GM11168 (cell line): ENCODE data around the gene YWHAB.

Source experiments
- in situ Hi-C: fragments of 300-500 bp; cut with MboI; formaldehyde crosslinking; loops from one replicate; pipeline ENCODE4 v1.12.0; 2022; ENCODE audit warnings: low sequenced_read_pairs; ENCODE audit not compliant: unreplicated experiment

Gene YWHAB

DNA sequence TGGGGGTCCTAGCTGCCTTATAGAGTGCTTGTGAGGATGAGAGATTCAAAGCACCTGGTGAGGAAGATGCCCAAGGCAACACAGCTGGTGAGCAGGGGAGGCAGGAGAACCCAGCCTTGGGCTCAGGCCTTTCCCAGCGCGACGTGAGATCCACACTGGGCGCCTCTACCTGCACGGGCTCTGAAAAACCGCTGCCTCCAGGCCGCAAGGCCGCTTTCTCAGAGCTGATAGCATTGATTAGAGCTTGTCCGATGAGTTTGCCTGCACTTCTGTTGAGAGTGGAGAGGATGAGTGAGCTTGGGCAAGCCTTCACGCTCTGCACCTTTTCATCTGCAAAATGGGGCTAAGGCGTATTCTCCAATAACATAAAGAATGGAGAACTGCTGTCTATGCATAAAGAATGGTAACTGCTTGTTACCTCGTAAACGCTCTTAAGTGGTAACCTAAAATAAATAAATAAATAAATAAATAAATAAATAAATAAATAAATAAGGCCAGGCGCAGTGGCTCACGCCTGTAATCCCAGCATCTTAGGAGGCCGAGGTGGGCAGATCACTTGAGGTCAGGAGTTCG lies 25.3 kb downstream of the YWHAB start:
- in situ Hi-C loops = no loop called here

GRCh38 chr20:44911264-44911921 lies 25.9 kb downstream of the YWHAB start:
- in situ Hi-C loops = no loop called here

GRCh38 chr20:44912189-44912588 lies 26.7 kb downstream of the YWHAB start:
- in situ Hi-C loops = no loop called here

DNA sequence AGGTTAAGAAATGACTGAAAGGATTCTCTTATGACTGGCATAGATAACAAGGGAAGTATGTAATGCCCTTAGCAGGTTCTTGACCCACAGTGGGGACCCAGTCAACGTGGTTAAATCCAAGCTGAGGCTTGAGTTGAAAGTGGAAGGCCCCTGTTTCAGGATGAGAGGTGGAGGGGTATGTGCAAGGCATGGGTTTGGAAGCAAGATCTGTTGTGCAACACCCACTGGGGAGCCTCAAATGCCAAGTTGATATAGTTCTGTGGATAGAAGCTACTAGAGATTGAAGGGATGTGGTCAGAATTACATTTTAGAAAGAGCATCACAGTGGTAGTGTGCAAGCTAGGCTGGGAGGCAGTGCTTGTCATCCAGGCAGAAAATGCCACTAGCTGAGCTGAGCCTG lies 29.4 kb downstream of the YWHAB start:
- in situ Hi-C loops = no loop called here

- in situ Hi-C loops = no loop called here
Measured at GRCh38 chr20:44916586-44916985, 31.1 kb downstream of the YWHAB start.

DNA sequence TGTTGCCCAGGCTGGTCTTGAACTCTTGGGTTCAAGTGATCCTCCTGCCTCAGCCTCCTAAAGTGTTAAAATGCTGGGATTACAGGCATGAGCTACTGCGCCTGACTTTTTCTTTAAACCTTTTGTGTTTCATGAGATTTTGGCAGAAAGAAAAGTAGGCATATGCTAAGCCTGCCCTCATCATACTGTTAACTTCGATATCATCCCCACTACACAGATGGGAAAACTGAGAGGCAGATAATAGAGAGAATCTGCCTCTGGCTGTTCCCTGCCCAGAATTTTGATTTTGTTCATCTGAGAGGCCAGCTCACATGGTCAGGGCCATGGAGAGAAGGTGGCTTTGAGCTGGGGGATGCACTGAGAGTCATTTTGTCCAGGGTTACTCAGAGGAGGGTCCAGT lies 31.9 kb downstream of the YWHAB start:
- in situ Hi-C loops = no loop called here

DNA sequence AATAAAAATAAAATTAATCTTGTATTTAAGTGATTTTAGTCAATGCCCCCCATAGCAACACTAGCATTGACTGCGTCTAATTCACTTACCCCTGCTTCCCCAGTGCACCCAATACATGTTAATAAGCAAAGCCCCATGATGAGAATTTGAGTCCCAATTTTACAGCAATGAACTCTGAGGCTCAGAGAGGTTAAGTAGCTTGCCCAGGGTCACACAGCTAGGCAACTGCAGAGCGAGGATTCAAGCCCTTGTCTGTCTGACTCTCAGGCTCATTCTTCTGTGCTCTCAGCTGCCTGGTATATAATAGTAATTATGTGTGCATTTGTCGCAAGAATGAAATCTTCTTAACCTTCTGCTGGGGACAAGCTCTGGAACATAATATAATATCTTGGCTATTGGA lies 32.8 kb downstream of the YWHAB start:
- in situ Hi-C loops = no loop called here

DNA sequence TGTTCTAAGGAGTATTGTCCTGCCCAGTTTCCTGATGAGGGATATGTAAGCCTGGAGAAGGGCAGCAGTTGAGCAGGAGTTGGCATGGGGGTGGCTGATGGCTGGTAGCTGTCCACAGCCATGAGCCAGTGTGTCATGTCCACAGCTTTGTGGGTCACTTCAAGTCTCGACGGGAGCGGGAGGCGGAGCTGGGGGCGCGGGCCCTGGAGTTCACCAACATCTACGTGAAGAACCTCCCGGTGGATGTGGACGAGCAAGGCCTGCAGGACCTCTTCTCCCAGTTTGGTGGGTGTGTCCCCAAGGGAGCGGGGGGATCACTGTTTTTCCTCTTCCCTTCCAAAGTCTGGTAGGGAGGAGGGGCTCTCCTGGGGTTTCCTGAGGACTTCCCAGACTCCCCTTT lies 33.3 kb downstream of the YWHAB start:
- in situ Hi-C loops = no loop called here

DNA sequence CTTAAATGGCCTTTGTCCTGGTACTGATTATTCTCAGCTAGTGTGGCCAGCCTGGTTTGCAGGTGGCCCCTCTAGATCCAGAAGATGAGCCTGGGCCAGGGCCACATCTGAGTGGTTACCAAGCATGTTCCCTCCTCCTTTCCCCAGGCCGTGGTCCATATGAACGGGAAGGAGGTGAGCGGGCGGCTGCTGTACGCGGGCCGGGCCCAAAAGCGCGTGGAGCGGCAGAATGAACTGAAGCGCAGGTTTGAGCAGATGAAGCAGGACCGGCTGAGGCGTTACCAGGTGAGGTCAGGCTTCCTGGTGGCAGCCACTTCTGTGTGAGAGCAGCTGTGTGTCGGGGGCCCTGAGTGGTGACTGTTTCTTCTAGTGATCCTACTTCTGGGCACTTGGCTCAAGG lies 35.9 kb downstream of the YWHAB start:
- in situ Hi-C loops = no loop called here

- in situ Hi-C loops = no loop called here
Measured at GRCh38 chr20:44924541-44924940, 39.0 kb downstream of the YWHAB start.

- in situ Hi-C loops = no loop called here
Measured at GRCh38 chr20:44928595-44928994, 43.1 kb downstream of the YWHAB start.

GRCh38 chr20:44930517-44931168 lies 45.1 kb downstream of the YWHAB start:
- in situ Hi-C loops = no loop called here

DNA sequence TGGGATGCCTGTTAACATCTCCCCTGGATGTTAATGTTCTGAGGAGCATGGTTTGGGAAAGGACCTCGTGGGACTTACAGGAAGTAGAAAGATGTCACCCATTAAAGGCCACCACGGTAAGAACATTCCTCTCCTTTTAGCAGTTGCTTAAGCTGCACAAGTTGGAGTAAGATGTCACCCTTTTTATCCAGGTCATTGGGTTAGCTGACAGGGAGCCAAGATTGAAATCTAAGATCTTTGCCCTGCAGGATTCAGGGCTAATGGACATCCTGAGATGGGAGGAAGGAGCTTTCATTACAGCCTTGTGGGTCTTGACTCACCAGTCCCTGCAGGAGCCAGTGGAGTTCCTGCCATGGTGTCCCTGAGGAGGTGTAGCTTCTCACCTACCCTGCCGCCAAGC lies 46.4 kb downstream of the YWHAB start:
- in situ Hi-C loops = no loop called here

GRCh38 chr20:44932916-44933315 lies 47.4 kb downstream of the YWHAB start:
- in situ Hi-C loops = no loop called here

- in situ Hi-C loops = no loop called here
Measured at GRCh38 chr20:44936510-44936909, 51.0 kb downstream of the YWHAB start.

GRCh38 chr20:44938637-44939036 lies 53.1 kb downstream of the YWHAB start:
- in situ Hi-C loops = no loop called here

GRCh38 chr20:44941120-44941691 lies 55.7 kb downstream of the YWHAB start:
- in situ Hi-C loops = no loop called here

DNA sequence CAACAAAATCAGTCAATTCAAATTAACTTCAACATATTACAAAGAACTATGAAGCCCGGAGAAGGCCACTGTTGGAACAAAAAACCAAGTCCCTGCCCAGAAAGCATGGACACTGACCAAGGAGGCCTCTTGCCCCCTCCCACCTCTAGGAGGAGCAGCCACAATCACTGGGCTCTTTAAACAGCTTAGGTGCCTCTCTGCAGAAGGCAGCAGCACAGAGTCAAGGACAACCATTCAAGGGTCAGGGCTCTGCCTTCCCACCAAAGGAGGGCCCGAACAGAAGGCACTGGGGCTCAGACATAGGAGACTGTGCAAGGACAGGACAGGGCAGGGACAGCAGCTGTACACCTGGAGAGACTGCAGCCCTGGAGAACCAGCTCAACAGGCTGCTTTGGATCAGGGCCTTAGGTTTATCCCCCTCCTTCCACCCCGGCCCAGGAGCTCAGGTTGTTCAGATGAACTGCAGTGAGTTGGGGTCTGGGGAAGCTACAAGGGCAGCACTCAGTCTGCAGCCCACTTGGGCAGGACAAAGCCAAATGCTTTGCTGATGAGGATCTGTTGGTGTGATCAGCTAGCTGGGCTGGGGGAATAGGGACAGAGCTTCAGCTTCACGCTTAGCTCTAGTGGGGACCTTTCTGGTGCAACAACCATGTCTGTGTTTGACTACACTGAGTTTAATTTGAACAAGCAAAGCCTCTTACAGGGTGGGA lies 56.9 kb downstream of the YWHAB start:
- in situ Hi-C loops = no loop called here

DNA sequence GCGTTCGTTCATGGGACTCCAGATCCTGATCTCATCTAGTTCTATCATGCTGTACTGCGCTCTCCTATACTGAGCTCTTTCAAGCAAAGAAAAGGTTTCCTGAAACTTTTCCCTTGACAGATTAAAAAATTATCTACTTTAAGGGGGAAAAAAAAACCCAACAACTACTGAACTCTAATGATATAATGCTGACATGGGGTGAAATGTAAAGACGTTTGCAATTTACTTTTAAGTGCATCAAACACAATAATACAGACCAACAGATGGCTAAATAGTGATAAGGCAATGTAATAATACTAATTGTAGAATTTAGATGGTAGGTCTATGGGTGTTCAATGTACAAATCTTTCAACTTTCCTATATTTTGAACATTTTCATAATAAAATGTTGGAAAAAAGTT lies 58.3 kb downstream of the YWHAB start:
- in situ Hi-C loops = no loop called here

DNA sequence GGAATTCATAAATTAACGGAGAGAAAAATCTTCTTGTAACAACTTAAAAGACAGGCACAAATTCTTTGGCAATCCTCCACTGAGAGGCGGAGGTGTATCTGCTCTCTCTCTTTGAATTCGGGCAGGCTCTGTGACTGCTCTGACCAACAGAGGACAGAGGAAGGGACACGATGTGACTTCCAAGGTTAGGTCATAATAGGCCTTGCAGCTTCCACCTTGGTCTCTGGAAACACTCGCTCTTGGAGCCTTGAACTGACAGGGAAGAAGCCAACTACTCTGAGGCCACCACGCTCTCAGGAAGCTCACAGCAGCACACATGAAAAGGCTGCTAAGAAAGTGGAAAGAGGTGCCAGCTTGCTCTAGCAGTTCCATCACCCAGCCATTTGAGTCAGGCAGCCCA lies 59.8 kb downstream of the YWHAB start:
- in situ Hi-C loops = no loop called here

DNA sequence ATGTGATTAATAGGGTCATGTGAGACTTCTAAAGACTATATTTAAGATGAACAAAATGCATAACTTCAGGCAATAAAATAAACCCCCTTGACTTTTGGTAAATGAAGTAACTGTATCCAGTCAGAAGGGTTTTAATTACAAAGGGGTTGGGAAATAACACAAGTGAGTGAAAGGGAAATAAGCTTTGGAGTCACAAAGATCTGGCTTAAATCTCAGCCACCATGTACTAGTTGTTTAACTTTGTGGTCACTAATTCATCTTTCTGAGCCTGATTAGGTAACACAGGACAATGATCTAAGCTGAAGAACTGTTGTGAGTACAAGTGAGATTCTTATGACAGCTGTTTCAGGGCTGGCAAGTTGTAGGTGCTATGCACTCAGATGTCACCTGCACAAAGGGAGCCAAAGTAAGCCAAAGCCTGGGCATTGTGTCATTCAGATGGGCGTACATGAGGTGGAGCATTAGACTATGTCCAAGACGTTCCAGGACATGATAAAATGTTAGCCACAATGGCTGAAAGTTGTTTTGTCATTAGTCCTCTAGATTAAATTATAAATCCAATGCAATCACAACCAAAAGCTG lies 60.9 kb downstream of the YWHAB start:
- in situ Hi-C loops = no loop called here
